Natural killer cell (primary cell): Measurements from ENCODE around the gene APC2. TPM values are rescaled to one million over a fixed set of nuclear protein-coding genes. Genes with fewer than 3 reads are reported as not detected.
A peak's percentile ranks its signal among the peaks of the same experiment; 100 is the strongest.

Experiments used
- ATAC-seq, 3 donors: fragments of 150-1000 bp in 2 of 3; fragments of 200-7000 bp in 1 of 3; cut with Tn5 transposase; 1 replicate in 1 of 3; 2 replicates in 2 of 3; pipeline ENCODE4 v1.10.0; 2021; ENCODE audit warnings: mild to moderate bottlenecking in 2 of 3, moderate library complexity in 2 of 3
- DNase-seq, 2 donors: peaks; one replicate each; pipeline versions ENCODE4 v3.0.0 to v3.0.0-alpha.2; 2013 to 2021; ENCODE audit warnings: mixed read lengths in 1 of 2
- H3K27ac ChIP-seq: one replicate; pipeline ENCODE4 v1.5.1; 2013; ENCODE audit warnings: mild to moderate bottlenecking, low read length
- H3K27me3 ChIP-seq: one replicate; pipeline ENCODE4 v1.6.1; 2013; ENCODE audit warnings: low read length; ENCODE audit not compliant: control insufficient read depth, insufficient read depth
- H3K36me3 ChIP-seq: one replicate; pipeline ENCODE4 v1.6.1; 2013; ENCODE audit warnings: low read length; ENCODE audit not compliant: control insufficient read depth, insufficient read depth
- H3K4me1 ChIP-seq: one replicate; pipeline ENCODE4 v1.6.1; 2013; ENCODE audit warnings: low read length; ENCODE audit not compliant: control insufficient read depth, insufficient read depth
- H3K4me3 ChIP-seq: one replicate; pipeline ENCODE4 v1.5.1; 2013; ENCODE audit warnings: low read length
- H3K9me3 ChIP-seq: one replicate; pipeline ENCODE4 v1.6.1; 2013; ENCODE audit warnings: low read length; ENCODE audit not compliant: control insufficient read depth, insufficient read depth
- H3K27ac Mint-ChIP-seq, 2 donors: one replicate each; pipeline ENCODE4 v1.8.0; 2022; ENCODE audit warnings: mild to moderate bottlenecking in 2 of 2, mixed read lengths in 2 of 2, moderate library complexity in 1 of 2
- H3K27me3 Mint-ChIP-seq, 2 donors: one replicate each; pipeline ENCODE4 v1.8.0; 2022; ENCODE audit warnings: low read depth in 2 of 2, mixed read lengths in 2 of 2
- H3K36me3 Mint-ChIP-seq: one replicate; pipeline ENCODE4 v1.8.0; 2022; ENCODE audit warnings: mixed read lengths
- H3K4me1 Mint-ChIP-seq, 2 donors: one replicate each; pipeline ENCODE4 v1.8.0; 2022; ENCODE audit warnings: mixed read lengths in 2 of 2
- H3K4me3 Mint-ChIP-seq: one replicate; pipeline ENCODE4 v1.8.0; 2022; ENCODE audit warnings: mild to moderate bottlenecking, moderate library complexity, mixed read lengths
- H3K9me3 Mint-ChIP-seq, 2 donors: one replicate each; pipeline ENCODE4 v1.8.0; 2022; ENCODE audit warnings: mixed read lengths in 2 of 2
- WGBS: methylation state at CpG from one replicate; pipeline ENCODE4 v1.1.7; 2013; ENCODE audit warnings: missing lambda C conversion rate; ENCODE audit not compliant: insufficient coverage; 5-methylcytosine and 5-hydroxymethylcytosine counted together
- intact Hi-C: fragments of 100-400 bp; cut with micrococcal nuclease; formaldehyde crosslinking; loops from one replicate; pipeline ENCODE4 v1.14.2; 2022
- total RNA-seq, 4 donors: library from RNA; stranded (reverse); fragments of 120-200 nt in 1 of 4; gene quantifications; one replicate each; pipeline versions ENCODE4 v1.2.3 to v1.2.4, GENCODE V29; 2013 to 2022
- TF ChIP-seq, protein P1 (sequence below): fragments of 200-600 bp; IDR thresholded peaks from one replicate; pipeline ENCODE4 v1.8.0; 2022; ENCODE audit warnings: antibody characterized with exemption

The APC2 gene
- total RNA-seq, 3 donors from 2014 or later (not counting 1 experiment from before 2014, with no cell fraction given) = 0.14 to 0.58 (median 0.27) TPM

DNA sequence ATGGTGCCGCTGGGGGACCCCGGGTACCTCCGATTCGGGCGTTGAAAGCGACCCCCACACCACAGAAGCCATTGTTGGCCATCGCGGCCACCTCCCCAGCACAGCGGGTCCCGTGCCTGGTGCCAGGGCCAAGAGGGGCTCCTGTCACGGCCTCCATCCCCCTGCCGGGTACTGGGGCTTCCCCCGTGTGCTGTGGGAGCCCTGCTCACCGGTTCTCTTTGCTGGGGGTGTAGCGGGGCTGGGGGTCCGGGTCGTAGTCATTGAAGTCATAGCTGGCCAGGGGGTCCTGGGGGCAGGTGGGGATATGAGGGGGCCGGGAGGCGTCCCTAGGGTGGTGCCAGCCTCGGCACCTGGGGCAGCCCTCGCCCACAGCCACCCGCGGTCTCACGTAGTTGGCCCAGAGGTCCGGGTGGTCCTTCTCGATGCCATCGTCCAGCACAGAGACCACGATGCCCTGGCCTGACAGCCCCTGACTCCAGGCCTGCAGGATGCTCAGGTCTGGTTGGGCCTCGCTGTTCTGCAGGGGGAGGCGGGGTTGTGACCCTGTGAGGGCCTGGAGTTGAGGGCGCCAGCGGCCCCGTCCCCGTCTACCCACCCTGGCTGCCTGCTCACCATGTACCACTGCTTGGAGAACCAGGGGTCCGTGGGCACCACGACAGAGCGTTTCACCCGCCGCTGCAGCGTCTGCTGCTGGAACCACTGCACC, 37.8 kb downstream of the APC2 start:
- H3K9me3 Mint-ChIP-seq = no peaks in the 10 kb centered on the region
- TF ChIP-seq, protein P1, sequence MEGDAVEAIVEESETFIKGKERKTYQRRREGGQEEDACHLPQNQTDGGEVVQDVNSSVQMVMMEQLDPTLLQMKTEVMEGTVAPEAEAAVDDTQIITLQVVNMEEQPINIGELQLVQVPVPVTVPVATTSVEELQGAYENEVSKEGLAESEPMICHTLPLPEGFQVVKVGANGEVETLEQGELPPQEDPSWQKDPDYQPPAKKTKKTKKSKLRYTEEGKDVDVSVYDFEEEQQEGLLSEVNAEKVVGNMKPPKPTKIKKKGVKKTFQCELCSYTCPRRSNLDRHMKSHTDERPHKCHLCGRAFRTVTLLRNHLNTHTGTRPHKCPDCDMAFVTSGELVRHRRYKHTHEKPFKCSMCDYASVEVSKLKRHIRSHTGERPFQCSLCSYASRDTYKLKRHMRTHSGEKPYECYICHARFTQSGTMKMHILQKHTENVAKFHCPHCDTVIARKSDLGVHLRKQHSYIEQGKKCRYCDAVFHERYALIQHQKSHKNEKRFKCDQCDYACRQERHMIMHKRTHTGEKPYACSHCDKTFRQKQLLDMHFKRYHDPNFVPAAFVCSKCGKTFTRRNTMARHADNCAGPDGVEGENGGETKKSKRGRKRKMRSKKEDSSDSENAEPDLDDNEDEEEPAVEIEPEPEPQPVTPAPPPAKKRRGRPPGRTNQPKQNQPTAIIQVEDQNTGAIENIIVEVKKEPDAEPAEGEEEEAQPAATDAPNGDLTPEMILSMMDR = no peak
- intact Hi-C loops = no loop called here

DNA sequence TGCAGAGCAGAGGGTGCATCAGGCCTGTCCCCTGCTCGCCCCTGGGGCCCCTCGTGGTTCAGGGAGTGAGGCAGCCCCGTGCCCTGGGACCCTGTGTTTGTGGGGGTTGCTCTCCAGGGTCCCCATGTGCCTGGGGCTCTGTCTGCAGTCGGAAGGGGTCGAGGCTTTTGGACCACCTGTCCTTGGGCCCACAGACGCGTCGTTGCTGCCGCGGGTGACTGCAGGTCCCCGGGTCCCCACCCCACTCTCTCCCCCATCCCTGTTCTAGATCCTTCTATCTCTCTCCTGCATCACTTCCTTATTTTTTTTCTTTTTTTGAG, 38.3 kb downstream of the APC2 start:
- Mint-ChIP-seq H3K27ac (no peak overlapping the region), H3K9me3 (no peaks in the 10 kb centered on the region), H3K27me3 (no peaks in the 10 kb centered on the region), H3K4me3 (no peak overlapping the region), H3K4me1 (peaks cover 17 to 18% of the 10 kb centered on the region in 2 donors), H3K36me3 (no peaks in the 10 kb centered on the region)
- DNase-seq = no peak
- 68% methylated on average over 11 of the region's 11 CpGs for WGBS
- H3K9me3 ChIP-seq = no peaks in the 10 kb centered on the region
- H3K27me3 ChIP-seq = no peaks in the 10 kb centered on the region
- no peaks in the 10 kb centered on the region for H3K36me3 ChIP-seq
- H3K4me1 ChIP-seq = peaks cover 18% of the 10 kb centered on the region
- TF ChIP-seq, protein P1 = no peak
- no peak overlapping the region for H3K27ac ChIP-seq
- H3K4me3 ChIP-seq = no peak overlapping the region
- ATAC-seq = no peak
- intact Hi-C loops = no loop called here

More for the DNA sequence above, 37.8 kb downstream of the APC2 start:
- Histone ChIP-seq H3K4me1 (peaks cover 18% of the 10 kb centered on the region), H3K36me3 (no peaks in the 10 kb centered on the region), H3K27me3 (no peaks in the 10 kb centered on the region), H3K9me3 (no peaks in the 10 kb centered on the region), H3K27ac (no peak overlapping the region), H3K4me3 (no peak overlapping the region)
- Mint-ChIP-seq H3K27ac (no peak overlapping the region), H3K27me3 (no peaks in the 10 kb centered on the region), H3K36me3 (no peaks in the 10 kb centered on the region), H3K4me1 (peaks cover 17 to 18% of the 10 kb centered on the region in 2 donors), H3K4me3 (no peak overlapping the region)
- DNase-seq (no peak), ATAC-seq (no peak)
- WGBS = 87% methylated on average over 40 of the region's 40 CpGs

DNA sequence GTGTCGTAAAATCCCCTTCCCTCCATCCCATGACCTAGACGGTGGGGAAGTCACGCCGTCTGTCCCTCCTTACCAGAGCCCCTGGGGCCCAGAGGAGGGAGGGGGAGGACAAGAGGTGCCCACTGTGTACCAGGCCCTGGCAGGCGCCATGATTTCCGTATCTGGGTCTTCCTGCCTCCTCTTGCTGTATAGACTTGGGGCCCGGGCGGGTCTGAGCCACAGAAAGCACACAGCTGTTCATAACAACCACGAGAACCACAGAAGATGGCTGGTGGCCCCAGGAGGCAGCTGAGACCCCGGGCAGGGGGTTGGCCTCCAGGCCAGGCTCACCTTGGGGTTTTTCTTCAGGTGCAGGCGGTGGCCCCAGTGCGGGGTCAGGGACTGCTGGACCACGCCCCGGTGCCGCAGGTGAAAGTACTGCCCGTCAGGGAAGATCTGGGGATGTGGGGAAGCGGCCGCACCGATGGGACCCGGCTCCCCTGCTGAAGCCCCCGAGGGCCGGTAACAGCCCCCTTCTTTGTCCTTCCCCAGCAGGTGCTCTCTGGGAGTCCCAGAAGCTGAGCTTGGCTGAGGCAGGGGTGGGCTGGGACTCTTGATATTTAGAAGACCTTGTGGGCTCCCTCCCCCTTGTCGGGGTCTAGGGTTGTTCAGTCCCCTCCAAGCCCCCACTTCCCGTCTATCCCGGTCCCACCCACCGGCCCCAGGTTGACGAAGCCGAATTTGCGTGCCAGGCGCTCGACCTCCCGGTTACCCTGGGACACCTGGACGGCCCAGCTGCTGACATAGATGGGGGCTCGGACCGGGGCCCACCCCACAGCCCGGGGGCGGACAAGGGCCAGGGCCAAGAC, 39.8 kb downstream of the APC2 start:
- Mint-ChIP-seq H3K27me3 (no peaks in the 10 kb centered on the region), H3K36me3 (no peaks in the 10 kb centered on the region), H3K4me1 (peaks cover 17 to 18% of the 10 kb centered on the region in 2 donors), H3K9me3 (no peaks in the 10 kb centered on the region), H3K4me3 (peak overlapping the region; percentile 69), H3K27ac (peak overlapping the region in 1 of 2 donors; percentile 66)
- ATAC-seq (no peak), DNase-seq (peak in 1 of 2 donors; percentile 36)
- no peaks in the 10 kb centered on the region for H3K36me3 ChIP-seq
- intact Hi-C loops = loop anchor here (1.0 to 10.0 kb wide), 3 partner anchors 10 to 215 kb away; partner anchors contain the start of genes C19orf25 and FAM174C
- H3K27me3 ChIP-seq = no peaks in the 10 kb centered on the region
- TF ChIP-seq, protein P1 = no peak
- peak overlapping the region; percentile 65 for H3K27ac ChIP-seq
- 8% methylated on average over 35 of the region's 37 CpGs for WGBS
- H3K9me3 ChIP-seq = no peaks in the 10 kb centered on the region
- H3K4me1 ChIP-seq = peaks cover 18% of the 10 kb centered on the region
- peak overlapping the region; percentile 56 for H3K4me3 ChIP-seq
